ENCODE measurements around the gene POLR3B.
"Not testable (repeated sequence)": the region's sequence is repeated elsewhere in the genome, so short reads cannot be mapped to it uniquely, and the experiment has no call there.

Gene POLR3B

DNA sequence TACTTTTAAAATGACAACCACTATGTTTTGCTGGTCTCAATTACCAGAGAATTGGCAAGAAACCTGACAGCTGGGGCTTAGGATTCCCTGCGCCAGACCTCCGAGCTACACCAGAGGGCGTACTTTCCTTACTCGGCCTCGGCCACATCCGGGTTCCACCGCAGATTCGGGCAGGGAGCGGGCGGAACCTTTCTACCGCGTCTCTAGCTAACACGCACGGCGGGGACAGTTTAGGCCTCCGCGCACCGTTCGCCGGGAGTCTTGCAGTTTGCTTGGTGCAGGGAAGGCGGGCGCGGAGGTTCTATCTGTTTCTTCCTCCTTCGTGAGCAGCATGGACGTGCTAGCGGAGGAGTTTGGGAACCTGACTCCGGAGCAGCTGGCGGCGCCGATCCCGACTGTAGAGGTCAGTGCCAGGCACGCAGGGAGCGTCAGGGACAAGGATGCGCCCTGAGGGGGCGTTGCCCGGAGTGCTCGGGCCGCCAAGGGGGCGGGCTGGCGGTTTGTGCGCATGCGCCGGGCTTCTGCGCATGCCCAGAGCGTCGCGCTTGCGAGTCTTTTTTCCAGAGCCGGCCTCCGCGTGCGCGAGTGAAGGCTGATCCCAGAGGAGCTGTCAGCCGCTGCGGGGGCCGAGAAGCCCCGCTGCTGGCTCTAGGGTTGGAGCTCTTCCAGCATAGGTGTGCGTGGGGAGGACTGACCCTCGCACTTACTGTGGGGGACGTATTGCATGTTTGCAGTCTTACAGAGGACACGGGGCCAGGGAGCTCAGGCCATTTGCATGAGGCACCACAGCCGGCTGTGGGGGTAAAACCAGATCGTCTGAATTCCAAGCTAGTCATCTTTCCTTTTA lies at the start of gene POLR3B:
POLR3B (plus strand) TSS at position 200 of the 847 bp plus-strand sequence; CDS start at position 332, 132 bp downstream.
- peak; percentile 94 for DNase-seq (ENCODE audit: low spot score)

DNA sequence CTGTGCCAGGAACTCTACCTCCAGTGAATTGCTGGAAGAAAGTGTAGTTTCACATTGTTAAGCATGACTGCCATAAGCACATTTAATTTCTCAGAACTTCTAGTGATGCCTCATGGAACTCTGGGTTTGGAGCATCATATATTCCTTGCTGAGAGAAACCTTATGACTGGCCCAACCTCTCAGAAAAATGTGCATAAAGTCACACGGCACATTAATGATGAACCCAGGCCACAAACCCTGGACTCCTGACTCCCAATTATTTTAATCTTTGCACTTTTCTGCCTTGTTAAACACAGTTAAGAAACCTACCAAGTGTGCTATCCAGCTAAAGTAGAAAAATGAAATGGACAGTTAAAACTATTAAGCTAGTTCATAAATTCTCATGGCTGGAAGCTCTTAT lies 49.4 kb upstream of the POLR3B start:
- no peak for DNase-seq (ENCODE audit: low spot score)

DNA sequence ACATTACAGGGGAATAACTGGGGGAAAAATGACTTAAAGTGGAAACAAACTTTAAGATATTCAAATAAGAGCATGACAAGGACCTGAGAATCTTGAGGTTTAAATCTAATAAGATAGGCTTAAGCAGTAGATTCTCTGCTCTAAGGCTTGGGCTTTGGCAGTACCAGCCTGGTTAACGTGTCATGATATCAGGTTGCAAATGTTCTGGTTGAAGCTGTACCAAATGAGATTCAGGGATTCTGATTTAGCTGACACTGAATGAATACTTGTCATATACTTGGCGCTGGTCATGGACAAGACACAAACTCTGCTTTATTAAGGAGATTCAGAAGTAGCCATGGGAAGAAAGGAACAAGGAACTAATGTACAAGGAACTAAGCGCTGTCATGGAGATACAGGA lies 48.9 kb upstream of the POLR3B start:
- DNase-seq (ENCODE audit: low spot score): no peak

DNA sequence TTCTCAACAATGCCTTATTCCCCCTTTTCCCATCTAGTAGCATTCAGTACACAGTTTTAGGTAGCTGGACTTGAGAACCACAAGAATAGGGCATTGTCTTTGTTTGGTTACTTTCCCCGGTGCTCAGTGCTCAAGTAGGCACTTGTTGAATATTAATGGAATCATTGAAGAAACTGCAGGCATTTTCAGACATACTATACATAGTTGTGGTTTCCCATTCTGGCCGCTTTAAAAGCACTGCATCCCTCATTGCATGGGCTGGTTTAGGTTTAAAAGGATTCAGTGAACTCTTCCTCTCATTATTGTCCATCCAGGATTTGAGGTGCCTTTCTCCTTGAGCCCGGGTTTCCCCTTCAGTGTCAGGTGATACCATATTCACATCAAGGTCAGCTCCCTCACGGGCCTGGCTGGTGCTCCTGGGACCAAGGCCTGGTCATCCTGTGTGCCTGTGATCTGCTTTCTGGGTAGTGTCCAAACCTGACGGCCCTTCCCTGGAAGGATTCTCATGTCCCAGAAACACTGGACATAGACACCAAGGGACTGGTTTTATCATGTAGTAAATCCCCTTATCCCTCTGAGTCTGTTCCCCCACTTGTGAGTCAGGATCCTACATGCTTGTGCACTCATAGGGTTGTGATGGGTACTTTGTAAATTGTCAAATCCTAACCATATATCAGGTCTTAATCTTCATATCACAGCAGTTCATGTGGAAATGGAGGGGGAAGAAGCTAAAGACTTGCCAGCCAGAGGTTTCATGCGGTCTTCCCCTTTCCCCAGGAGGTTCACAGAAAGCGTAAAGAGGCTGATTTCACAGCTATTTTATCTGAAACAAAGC lies 47.7 kb upstream of the POLR3B start:
- no peak for DNase-seq (ENCODE audit: low spot score)

DNA sequence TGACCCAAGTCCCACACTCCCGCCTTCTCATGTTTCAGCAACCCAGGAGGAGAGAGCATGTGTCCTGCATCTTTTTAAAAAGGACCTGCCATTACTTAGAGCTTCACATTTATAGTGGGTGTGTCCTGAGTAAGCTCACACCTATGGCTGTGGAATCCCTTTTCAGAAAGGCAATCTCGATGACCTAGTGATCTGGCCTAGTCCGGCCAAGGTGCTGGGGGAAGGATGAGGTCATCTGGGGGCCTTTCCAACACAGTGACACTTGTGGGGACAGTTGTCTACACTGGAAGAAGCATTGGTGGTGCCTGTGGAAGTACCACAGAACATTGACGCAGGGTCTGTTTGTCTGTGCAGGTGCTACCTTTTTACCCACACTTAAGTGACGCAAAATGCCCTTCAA lies 46.9 kb upstream of the POLR3B start:
- no peak for DNase-seq (ENCODE audit: low spot score)

DNA sequence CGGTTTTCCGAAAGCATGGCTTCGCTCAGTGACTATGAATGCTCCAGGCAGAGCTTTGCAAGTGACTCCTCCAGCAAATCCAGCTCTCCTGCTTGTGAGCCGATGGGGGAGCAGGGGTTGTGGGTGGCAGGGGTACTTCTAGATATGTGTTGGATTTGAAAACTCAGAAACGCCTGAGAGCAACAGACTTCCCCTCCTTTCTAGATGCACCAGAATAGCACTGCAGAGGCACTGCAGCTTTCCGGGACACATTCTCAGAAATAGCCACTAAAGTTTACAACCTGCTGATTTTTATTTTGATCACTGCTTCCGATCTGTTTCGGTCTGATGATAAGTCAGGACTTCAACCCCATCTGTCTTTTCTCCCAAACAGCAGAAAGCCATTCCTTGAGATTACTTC lies 46.4 kb upstream of the POLR3B start:
- DNase-seq (ENCODE audit: low spot score): no peak

DNA sequence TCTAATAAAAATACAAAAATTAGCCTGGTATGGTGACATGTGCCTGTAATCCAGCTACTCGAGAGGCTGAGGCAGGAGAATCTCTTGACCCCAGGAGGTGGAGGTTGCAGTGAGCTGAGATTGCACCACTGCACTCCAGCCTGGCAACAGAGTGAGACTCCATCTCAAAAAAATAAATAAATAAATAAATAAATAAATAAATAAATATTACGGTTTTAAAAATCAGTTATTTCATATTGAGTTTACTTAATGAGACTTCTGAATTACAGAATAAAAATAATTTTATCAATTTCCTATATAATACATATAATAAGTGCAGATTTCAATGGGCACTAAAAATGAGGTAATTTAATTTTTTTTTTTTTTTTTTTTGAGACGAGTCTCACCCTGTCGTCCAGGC lies 44.1 kb upstream of the POLR3B start:
- DNase-seq (ENCODE audit: low spot score): not testable (repeated sequence)

DNA sequence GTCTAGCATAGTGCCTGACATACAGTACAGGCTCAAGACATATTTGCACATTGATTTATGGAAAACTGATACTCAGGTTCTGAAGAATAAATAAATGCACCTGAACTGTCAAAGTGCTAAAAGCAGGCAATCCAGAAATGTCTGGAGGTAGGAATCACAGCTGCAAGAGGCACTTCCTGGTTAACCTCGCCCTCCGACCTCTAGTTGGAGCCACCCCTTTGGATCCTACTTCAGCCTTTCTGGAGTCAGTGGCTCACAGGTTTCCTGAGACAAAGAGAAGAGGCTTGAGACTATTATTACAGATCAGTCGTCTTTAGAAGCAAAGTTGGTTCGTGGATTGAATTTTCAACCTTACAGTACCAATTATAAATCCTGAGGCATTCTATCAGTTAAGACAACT lies 42.0 kb upstream of the POLR3B start:
- DNase-seq (ENCODE audit: low spot score): no peak

DNA sequence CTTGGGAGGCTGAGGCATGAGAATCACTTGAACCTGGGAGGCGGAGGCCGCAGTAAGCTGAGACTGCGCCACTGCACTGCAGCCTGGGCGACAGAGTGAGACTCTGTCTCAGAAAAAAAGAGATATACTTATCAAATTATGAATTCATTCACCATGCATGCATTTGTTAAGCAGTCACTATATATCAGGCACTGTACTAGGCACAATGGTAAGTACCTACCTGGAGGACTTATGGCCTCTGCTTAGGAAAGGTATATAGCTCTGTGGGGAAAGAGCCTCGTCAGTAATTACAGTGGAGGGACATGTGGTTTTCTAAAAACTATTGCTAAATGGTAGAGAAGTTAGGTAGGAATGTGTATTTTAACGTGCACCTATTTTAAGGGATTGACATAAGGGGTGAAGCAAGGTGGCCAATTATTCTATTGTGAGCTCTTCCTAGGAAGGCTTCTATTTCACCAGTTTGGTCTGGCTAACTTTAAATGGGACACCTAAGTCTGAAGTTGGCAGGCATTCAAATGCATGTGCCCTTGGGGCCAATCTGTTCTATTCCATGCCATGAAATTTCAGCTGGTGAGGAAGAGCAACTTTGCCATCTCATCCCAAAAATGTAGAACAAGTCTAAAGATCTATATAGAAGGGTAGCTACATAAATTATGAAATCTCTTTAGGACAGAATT lies 40.0 kb upstream of the POLR3B start:
- no peak for DNase-seq (ENCODE audit: low spot score)

DNA sequence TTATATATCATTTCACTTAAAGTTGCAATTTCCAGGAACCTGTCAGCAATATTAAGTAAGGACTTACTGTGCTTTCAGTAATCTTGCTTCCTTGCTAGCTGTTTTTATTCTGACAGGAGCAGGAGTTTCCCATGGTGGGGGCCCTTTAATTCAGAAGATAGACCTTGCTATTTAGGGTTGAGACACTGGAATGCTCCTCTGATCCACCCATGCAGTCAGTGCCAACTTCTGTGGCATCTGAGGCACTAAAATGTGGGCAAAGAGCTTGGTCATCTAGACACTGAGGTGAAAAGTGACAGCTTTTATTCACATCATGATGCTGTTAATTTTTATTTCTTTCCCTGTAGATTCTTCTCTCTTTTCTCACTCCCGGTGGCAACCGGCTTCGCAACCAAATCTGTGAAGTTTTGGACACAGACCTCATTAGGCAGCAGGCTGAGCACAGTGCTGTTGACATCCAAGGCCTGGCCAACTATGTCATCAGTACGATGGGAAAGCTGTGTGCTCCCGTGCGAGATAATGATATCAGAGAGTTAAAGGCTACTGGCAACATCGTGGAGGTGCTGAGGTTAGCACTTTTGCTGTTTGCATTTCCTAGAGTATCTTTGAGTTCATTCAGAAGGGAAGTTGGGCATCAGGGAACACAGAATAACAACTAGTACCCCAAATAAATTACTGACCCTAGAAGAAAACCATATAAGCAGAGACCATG lies 36.3 kb upstream of the POLR3B start:
- no peak for DNase-seq (ENCODE audit: low spot score)

DNA sequence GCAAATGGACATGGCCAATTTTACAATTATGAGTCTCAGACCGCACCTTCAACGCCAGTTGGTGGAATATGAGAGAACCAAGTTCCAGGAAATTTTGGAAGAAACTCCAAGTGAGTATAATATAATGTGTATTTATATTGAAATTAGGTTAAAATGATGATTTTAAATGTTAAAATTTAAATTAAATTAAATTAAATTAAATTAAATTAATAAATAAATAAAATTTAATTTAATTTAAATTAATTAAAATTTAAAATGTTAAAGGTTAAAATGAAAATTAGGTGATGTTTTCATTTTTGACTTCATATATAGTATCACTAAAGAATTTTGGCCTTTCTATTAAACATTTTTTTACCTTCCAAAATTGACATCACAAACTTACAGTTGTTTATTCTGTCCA lies 34.0 kb upstream of the POLR3B start:
- no peak for DNase-seq (ENCODE audit: low spot score)

DNA sequence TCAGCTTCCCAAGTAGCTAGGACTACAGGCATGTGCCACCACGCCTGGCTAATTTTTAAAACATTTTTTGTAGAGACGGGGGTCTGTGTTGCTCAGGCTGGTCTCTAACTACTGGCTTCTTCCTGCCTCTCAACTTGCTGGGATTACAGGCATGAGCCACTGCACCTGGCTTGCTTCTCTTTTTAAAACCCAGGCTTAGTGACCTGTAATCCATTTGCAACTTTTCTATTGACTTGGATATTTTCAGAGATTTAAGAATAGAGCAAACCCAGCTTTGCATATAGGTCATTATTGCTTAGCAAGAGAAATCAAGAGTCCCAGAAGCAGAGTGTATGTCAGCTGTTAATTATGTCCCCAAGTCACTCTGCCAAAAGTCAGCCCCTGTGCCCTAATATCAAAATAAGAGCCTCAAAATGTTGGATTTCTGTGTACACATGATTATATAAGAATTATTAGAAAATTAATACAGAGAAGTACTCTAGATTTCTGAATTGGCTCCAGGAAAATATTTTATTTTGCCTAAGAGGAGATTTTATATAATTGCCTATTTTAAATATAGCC lies 30.2 kb upstream of the POLR3B start:
- no peak for DNase-seq (ENCODE audit: low spot score)

DNA sequence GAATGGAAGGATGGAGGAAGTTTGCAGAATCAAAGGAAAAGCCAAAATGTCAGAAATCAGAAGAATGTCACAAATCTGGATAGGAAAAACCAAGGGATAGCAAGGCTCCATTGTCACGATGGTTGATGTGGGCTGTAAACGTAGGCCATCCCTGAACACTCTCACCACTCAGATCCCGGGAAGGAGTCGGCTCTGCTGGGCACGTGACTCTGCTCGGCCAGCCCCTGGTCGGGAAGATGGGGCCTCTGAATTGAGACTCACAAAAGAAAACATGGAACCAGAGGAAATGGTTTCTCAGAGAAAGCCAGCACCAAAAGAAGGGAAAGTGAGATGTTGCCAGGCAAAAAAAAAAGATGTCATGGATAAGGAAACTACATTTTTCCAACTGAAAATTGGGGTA lies 28.8 kb upstream of the POLR3B start:
- no peak for DNase-seq (ENCODE audit: low spot score)

DNA sequence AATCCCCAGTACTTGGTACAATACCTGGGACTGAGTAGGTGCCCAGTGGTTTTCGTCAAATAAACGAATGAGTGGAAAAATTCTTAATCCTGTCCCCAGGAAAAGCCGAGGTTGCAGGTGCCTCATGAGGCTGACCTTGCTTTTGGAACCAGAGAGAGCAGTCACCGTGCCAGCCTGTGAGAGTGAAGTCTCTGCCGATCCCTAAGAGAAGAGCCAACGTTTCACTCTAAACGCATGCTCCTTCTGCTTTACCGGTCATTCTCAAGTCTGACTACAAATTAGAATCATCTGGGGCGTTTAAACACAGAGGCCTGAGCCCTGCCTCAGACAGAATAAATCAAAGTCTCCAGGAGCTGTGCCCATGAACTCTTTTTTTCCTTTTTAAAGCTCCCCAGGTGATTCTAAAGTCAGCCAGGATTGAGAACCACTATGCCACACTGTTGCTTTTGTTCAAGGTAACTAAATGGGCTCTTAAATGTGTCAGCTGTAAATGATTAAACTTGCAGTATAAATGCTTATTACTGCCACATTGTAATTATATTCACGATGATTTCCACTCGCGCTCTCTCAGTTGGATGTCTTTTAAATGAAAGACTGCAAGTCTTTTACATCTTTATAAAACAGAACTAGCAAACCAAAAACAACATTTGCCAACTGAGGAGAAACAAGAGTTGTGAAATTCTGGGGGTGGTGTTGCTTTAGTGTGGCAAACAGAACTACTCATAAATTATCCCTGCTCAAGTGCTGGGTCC lies 28.1 kb upstream of the POLR3B start:
- DNase-seq (ENCODE audit: low spot score): no peak

DNA sequence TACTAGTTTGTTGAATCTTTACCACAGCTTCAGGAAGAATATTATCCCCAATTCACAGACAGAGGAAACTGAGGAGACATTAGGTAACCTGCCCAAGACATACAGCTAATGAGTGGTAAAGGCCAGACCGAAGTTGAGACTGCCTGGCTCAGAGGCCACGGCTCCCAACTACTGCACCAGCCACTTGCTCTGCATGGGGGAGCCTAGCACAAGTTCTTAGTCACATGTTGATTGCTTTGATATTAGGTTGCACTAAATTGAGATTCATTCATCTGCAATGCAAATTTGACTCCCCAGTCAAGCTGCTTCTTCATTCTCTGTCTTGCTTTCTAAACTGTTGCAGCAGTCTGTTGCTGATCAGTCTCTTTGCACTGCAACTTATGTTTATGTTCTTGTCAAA lies 25.9 kb upstream of the POLR3B start:
- DNase-seq (ENCODE audit: low spot score): no peak

DNA sequence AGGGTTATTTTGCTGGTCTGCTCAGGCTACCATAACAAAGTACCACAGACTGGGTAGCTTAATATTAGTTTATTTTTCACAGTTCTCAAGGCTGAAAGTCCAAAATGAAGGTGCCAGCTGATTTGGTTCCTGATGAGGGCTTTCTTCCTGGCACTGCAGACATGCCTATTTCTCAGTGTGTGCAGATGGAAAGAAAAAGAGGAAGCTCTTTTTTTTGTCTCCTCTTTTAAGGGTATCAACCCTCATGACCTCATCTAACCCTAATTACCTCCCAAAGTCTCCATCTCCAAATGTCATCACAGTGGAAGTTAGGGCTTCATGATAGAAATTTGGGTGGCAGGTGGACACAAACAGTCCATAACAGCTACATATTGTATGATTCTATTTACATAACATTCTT lies 25.0 kb upstream of the POLR3B start:
- DNase-seq (ENCODE audit: low spot score): no peak

DNA sequence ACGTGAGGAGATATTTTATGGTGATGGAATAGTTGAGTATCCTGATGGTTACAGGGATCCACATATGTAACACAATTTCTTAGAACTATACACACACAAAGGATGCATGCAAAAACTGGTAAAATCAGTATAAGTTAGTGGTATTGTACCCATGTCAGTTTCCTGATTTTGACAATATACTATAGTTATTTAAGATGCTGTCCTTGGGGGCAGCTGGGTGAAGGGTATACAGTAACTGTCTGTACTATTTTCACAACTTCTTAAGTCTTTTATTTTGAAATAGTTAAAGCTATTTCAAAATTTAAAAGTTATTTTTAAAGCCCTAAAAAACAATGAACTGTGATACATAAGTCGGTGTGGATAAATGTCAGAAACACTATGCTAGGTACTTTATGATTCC lies 24.5 kb upstream of the POLR3B start:
- DNase-seq (ENCODE audit: low spot score): no peak

DNA sequence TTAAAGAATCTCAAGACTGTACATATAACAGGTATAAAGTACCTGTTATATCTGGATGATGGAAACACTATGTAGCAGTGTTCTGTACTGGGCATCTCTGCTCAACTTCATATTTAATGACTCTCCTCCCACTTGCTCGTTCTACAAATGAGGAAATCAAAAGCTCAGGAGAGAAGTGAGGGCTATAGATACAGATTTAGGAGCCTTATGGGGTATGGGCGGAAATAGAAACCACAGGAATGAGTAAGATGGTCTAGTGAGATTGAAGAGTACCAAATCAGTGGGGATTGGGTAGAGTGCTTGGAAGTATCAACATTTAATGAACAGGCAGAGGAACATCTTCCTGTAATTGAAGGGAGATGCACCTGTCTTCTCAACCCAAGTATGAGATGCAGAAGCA lies 23.8 kb upstream of the POLR3B start:
- no peak for DNase-seq (ENCODE audit: low spot score)

DNA sequence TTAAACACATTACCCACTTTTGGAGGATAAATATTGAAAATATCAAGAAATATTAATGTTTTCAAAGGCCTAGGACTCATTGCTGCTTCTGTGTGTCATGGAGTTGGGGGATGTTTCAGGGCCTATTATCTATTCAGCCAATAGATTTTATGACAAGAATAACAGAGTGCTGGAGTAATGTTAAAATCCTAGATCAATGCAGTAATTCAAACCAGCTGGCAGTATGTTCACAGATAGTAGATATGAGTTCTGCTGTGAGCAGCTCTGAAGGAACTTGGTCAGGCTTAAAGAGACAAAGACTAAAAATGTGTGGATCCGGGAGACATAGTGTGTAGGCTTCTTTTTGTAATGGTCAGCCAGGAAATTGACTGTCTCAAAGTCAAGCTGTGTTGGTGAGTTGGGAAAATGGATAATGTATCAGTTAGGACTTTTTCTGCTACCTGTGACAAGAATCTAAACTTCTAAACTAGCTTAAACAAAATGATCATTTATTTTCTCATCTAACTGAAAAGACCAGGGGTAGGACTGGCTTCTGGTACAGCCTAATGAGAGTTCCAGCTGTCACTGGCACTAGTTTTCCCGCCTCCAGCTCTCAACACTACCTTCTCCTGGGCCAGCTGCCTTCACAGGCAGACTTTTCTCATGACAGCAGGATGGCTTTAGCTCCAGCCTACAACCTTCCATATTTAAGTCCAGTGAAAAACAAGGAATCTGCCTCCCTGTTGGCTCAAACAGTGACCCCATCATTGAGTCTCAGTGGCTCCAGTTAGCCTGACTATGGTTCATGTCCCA lies 16.3 kb upstream of the POLR3B start:
- DNase-seq (ENCODE audit: low spot score): no peak

Data from cerebellar cortex (tissue), 1 donor.